Ishikawa (cell line): ENCODE data around the gene OR6X1.

ENCODE experiments used
- CEBPB ChIP-seq: IDR thresholded peaks from 2 replicates; pipeline ENCODE4 v1.6.1; 2012
- CREB1 ChIP-seq: IDR thresholded peaks from 2 replicates; pipeline ENCODE4 v1.6.1; 2012; ENCODE audit warnings: low read depth
- EGR1 ChIP-seq: IDR thresholded peaks from 2 replicates; pipeline ENCODE4 v1.6.1; 2012
- EP300 ChIP-seq: IDR thresholded peaks from 2 replicates; pipeline ENCODE4 v1.6.1; 2012; ENCODE audit warnings: borderline replicate concordance
- FOXM1 ChIP-seq: IDR thresholded peaks from 2 replicates; pipeline ENCODE4 v1.6.1; 2012; ENCODE audit warnings: low read depth, borderline replicate concordance
- NFIC ChIP-seq: IDR thresholded peaks from 2 replicates; pipeline ENCODE4 v1.6.1; 2012
- RAD21 ChIP-seq: IDR thresholded peaks from 2 replicates; pipeline ENCODE4 v1.6.1; 2012; ENCODE audit warnings: low read depth
- TAF1 ChIP-seq: IDR thresholded peaks from 2 replicates; pipeline ENCODE4 v1.6.1; 2012; ENCODE audit warnings: low read depth, mild to moderate bottlenecking
- TCF12 ChIP-seq: IDR thresholded peaks from 2 replicates; pipeline ENCODE4 v1.6.1; 2012; ENCODE audit warnings: low read depth
- TEAD4 ChIP-seq: IDR thresholded peaks from 2 replicates; pipeline ENCODE4 v1.6.1; 2012
- YY1 ChIP-seq: IDR thresholded peaks from 2 replicates; pipeline ENCODE4 v1.6.1; 2012; ENCODE audit warnings: low read depth
- ZBTB7A ChIP-seq: IDR thresholded peaks from 2 replicates; pipeline ENCODE4 v1.6.1; 2012; ENCODE audit warnings: low read depth
- TF ChIP-seq, protein P1 (sequence below): IDR thresholded peaks from 2 replicates; pipeline ENCODE4 v1.6.1; 2012
- TF ChIP-seq, protein P2 (sequence below): IDR thresholded peaks from 2 replicates; pipeline ENCODE4 v1.6.1; 2012; ENCODE audit warnings: low read depth, mild to moderate bottlenecking
- TF ChIP-seq, protein P3 (sequence below): IDR thresholded peaks from 2 replicates; pipeline ENCODE4 v1.6.1; 2012

OR6X1 gene

DNA sequence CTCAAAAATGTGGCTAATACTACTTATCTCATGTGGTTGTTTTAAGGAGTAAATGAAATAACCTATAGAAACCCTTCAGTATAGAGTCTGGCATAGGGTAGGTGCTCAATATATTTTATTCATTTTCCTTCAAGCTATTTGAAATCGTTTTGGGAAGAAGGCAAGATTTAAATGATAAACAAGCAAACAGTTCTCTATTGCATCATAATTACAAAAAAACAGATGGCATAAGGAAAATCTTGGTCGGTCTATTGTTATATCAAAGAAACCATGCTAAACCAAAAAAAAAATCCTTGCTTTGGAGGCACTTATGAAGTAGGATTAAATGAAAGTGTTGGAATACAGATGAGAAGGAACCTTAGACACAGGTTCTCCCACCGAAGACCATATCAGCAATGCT, 17.5 kb downstream of the OR6X1 start:
- TF ChIP-seq, protein P1, sequence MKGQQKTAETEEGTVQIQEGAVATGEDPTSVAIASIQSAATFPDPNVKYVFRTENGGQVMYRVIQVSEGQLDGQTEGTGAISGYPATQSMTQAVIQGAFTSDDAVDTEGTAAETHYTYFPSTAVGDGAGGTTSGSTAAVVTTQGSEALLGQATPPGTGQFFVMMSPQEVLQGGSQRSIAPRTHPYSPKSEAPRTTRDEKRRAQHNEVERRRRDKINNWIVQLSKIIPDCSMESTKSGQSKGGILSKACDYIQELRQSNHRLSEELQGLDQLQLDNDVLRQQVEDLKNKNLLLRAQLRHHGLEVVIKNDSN, result no peak
- TF ChIP-seq NFIC, result no peak
- TF ChIP-seq, protein P2, sequence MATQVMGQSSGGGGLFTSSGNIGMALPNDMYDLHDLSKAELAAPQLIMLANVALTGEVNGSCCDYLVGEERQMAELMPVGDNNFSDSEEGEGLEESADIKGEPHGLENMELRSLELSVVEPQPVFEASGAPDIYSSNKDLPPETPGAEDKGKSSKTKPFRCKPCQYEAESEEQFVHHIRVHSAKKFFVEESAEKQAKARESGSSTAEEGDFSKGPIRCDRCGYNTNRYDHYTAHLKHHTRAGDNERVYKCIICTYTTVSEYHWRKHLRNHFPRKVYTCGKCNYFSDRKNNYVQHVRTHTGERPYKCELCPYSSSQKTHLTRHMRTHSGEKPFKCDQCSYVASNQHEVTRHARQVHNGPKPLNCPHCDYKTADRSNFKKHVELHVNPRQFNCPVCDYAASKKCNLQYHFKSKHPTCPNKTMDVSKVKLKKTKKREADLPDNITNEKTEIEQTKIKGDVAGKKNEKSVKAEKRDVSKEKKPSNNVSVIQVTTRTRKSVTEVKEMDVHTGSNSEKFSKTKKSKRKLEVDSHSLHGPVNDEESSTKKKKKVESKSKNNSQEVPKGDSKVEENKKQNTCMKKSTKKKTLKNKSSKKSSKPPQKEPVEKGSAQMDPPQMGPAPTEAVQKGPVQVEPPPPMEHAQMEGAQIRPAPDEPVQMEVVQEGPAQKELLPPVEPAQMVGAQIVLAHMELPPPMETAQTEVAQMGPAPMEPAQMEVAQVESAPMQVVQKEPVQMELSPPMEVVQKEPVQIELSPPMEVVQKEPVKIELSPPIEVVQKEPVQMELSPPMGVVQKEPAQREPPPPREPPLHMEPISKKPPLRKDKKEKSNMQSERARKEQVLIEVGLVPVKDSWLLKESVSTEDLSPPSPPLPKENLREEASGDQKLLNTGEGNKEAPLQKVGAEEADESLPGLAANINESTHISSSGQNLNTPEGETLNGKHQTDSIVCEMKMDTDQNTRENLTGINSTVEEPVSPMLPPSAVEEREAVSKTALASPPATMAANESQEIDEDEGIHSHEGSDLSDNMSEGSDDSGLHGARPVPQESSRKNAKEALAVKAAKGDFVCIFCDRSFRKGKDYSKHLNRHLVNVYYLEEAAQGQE, result no peak
- no peak for TF ChIP-seq YY1
- no peak for TF ChIP-seq RAD21
- no peak for TF ChIP-seq EP300
- no peak for TF ChIP-seq TEAD4
- TF ChIP-seq, protein P3, sequence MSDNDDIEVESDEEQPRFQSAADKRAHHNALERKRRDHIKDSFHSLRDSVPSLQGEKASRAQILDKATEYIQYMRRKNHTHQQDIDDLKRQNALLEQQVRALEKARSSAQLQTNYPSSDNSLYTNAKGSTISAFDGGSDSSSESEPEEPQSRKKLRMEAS, result no peak
- no peak for TF ChIP-seq TCF12
- no peak for TF ChIP-seq CREB1
- no peak for TF ChIP-seq TAF1
- no peak for TF ChIP-seq EGR1
- TF ChIP-seq ZBTB7A, result no peak
- TF ChIP-seq CEBPB, result no peak
- TF ChIP-seq FOXM1, result no peak

DNA sequence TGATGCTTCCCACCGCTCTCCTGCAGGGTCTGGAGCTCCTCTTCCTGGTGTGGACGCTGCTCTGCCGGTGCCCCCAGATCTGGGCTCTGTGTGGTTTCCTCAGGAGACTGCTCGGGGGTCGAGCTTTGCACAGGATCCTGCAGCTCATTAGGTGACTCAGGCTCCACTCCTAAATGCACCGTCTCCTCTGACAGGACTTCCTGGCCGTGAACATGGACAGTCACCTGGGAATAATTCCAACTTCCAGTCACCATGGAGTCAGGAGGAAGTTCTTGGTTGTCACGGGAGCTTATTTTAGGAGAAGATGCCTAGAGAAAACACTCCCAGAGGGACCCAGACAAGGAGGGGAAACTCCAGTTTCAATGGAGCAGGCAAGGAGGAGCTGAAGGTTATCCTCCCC, 24.7 kb downstream of the OR6X1 start:
- no peak for TF ChIP-seq EP300
- no peak for TF ChIP-seq FOXM1
- no peak for TF ChIP-seq TEAD4

DNA sequence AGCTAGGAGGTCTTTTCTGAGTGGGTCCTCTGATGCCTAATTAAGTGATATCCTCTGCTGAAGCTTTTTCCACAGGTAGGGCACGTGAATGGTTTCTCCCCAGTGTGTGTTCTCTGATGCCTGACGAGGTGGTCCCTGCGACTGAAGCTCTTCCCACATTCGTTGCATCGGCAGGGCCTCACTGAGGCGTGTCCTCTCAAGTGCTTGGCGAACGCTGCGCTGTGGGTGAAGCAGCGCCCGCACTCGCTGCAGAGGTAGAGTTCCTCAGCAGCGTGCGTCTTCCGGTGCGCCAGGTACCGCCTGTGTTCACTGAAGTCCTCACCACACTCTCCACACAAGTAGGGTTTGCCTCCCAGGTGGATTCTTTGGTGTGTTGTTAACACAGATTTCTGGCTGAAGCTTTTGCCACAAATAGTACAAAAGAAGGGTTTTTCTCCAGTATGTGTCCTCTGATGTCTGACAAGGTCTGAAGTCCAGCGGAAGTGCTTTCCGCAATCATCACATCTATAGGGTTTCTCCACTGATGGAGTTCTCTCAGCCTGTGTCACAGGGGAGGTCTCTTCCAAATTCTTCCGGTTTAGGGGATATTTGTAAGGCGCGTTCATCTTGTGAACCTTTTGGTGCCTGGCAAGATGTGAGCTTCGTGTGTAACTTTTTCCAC, 28.2 kb downstream of the OR6X1 start:
- TF ChIP-seq CEBPB, result no peak
- no peak for TF ChIP-seq CREB1
- TF ChIP-seq, protein P2, result no peak
- TF ChIP-seq TCF12, result no peak
- TF ChIP-seq RAD21, result no peak

DNA sequence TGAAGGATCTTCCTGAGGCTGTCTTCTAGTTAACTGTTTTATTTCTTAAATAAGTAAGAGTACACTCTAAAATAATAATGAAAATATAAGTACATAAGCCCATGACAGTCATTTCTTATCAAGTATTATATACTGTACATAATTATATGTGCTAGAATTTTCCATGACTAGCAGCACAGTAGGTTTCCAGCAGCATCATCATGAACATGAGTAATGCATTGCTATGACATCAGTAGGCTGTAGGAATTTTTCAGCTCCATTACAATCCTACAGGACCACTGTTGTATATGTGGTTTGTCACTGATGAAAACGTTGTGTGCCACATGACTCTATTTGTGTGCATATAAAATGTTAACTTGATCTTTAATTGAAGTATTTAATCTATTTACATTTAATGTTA, 34.9 kb downstream of the OR6X1 start:
- TF ChIP-seq TAF1, result no peak
- TF ChIP-seq RAD21, result no peak
- TF ChIP-seq, protein P1, result no peak
- TF ChIP-seq ZBTB7A, result no peak
- TF ChIP-seq EP300, result no peak
- TF ChIP-seq NFIC, result no peak
- TF ChIP-seq CEBPB, result no peak
- TF ChIP-seq, protein P2, result no peak
- TF ChIP-seq, protein P3, result no peak
- no peak for TF ChIP-seq TEAD4
- no peak for TF ChIP-seq EGR1
- no peak for TF ChIP-seq FOXM1
- TF ChIP-seq TCF12, result no peak
- TF ChIP-seq CREB1, result no peak
- TF ChIP-seq YY1, result no peak

DNA sequence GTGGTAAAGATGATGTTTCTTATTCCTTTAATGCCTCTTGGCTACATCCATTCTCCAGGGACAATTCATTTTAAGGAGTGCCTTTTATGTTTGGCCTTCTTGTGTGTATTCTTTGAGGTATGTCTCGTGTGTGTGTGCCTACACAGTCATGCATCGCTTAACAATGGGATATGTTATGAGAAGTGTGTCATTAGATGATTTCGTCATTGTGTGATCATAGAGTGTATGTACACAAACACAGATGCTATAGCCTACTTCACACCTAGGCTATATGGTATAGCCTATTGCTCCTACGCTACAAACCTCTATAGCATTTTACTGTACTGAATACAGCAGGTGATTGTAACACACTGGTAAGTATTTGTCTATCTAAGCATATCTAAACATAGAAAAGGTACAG, 35.8 kb downstream of the OR6X1 start:
- TF ChIP-seq EGR1, result no peak
